HFF-Myc (cell line): ENCODE results near the gene SSX2IP.

Source experiments
- DNase-seq: peaks from one replicate; pipeline ENCODE4 v3.0.0-alpha.2; 2011; ENCODE audit warnings: low read depth; ENCODE audit errors: extremely low read depth
- H3K4me3 ChIP-seq: replicated peaks from 2 replicates; pipeline ENCODE4 v1.5.1; 2011; ENCODE audit warnings: low read depth, mild to moderate bottlenecking, control low read depth, low read length
- TF ChIP-seq, protein P1 (sequence below): IDR thresholded peaks from 2 replicates; pipeline ENCODE4 v1.5.1; 2012; ENCODE audit warnings: mild to moderate bottlenecking, low read depth, low read length, control low read depth; ENCODE audit errors: missing control alignments

The SSX2IP gene

DNA sequence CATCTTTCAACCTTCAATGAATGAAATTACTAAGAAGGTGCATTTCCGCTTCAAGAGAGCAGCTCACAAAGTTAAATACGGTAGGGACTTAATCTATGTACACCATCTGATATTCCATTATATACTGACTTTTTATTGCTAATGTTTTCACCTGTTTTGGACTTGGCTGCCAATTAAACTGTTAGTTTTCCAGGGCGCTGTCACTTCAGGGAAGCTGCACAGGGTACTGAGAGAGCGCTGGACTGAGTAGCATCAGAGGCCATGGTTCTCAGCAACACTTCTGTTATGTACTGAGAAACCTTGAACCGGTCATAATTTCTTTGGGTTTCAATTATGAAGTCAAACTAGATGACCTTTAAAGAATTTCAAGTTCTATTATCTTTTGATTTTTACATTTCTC lies 8.2 kb downstream of the SSX2IP start:
- H3K4me3 ChIP-seq, result no peak overlapping the region

DNA sequence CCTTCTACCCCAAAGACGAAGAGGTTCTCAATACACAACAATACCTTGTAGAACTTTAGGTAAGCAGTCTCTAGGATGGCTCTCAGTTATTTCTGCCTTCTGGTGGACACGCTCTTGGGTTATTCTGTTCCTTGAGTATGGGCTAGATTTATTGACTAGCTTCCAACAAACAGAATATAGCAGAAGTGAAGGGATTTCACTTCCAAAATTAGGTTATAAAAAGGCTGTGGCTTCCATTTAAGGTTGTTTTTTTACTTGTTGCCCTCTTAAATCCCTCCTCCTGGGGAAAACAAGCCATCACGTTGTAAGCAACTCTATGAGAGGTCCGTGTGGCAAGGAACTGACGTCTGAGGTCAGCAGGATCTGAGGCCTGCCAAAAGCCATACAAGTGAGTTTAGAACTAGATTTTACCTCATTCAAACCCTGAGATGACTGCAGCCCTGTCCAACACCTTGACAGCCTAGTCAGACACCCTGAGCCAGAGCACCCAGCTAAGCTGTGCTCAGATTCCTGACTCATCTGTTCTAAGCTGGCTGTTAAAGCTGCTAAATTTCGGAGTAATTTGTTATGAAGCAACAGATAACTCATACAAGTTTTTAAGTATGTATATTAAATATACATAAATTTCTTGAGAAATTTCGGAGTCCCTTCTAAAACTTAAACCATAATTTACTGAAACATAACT lies 12.7 kb downstream of the SSX2IP start:
- TF ChIP-seq, protein P1, sequence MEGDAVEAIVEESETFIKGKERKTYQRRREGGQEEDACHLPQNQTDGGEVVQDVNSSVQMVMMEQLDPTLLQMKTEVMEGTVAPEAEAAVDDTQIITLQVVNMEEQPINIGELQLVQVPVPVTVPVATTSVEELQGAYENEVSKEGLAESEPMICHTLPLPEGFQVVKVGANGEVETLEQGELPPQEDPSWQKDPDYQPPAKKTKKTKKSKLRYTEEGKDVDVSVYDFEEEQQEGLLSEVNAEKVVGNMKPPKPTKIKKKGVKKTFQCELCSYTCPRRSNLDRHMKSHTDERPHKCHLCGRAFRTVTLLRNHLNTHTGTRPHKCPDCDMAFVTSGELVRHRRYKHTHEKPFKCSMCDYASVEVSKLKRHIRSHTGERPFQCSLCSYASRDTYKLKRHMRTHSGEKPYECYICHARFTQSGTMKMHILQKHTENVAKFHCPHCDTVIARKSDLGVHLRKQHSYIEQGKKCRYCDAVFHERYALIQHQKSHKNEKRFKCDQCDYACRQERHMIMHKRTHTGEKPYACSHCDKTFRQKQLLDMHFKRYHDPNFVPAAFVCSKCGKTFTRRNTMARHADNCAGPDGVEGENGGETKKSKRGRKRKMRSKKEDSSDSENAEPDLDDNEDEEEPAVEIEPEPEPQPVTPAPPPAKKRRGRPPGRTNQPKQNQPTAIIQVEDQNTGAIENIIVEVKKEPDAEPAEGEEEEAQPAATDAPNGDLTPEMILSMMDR, result no peak
- no peak overlapping the region for H3K4me3 ChIP-seq
- DNase-seq, result no peak

More for the DNA sequence above, 8.2 kb downstream of the SSX2IP start:
- TF ChIP-seq, protein P1, result no peak
- DNase-seq, result no peak

DNA sequence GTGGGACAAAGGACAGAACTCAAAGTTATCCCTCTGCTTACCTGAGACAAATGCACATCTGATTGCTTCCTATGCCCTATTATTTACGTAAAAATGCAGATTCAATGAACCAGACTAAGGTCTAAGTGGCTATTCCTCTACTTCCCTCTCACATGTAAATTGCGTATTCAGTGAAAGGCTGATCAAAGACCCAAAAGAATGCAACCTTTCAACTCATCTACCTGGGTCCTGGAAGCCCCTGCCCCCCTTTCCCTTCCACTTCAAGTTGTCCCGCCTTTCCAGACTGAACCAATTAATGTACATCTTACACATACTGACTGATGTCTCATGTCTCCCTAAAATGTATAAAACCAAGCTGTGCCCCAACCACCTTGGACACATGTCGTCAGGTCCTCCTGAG lies 14.6 kb downstream of the SSX2IP start:
- H3K4me3 ChIP-seq, result no peak overlapping the region
- TF ChIP-seq, protein P1, result no peak

DNA sequence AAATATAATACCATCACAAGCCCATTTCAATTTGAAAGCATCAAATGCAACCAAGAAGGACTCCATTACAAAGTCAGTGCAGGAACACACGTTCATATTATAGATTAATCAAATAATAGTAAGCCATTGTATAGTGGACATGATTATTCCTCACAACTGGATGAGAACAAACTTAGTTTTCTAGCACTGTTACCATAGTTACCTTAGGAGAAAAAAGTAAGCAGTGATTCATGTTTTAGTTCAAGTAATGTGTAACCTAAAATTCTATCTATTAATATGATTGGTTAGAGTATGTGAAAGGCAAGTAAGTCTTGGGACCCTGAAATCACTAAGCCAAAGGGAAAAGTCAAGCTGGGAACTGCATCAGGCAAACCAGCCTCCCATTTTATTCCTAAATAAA lies 15.2 kb downstream of the SSX2IP start:
- H3K4me3 ChIP-seq, result no peak overlapping the region
- TF ChIP-seq, protein P1, result no peak
- no peak for DNase-seq

More for the DNA sequence above, 14.6 kb downstream of the SSX2IP start:
- no peak for DNase-seq

DNA sequence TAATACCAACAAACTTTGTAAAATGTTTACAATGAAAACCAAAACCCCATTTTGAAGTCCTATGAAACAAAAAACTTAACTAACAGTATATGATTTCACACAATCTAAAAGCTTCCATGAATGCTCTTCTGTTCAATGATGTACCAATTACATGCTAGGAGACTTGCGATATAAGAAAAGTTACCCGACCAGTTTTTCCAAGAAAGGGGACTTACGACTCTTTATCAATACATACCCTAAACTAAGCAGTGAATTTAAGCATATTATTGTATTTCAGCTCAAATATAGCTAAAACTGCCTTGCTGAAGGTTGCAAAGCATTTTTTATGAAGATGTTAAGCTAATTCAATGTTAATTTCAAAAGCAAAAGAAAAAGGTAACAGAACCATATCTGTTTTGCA lies 15.6 kb downstream of the SSX2IP start:
- no peak overlapping the region for H3K4me3 ChIP-seq
- no peak for DNase-seq
- TF ChIP-seq, protein P1, result no peak

DNA sequence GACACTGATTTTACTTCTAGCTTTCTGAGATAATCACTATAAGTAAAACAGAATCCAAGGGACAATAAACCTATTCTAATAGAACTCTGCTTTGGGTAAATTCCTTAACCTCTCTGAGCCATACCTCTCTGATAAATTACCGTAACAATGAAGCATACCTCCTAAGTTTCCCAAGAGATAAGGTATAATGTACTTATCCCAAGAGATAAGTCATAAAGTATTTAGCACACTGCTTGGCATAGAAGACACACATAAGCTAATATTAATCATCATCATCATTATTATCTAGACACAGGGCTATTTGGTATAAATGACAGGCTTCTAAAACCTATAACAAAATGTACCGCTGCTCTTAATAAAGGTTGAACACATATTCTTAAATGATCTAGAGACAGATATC lies 16.2 kb downstream of the SSX2IP start:
- TF ChIP-seq, protein P1, result no peak
- no peak for DNase-seq
- H3K4me3 ChIP-seq, result no peak overlapping the region
